ENCODE data around the gene CDK10.

The CDK10 gene

GRCh38 chr16:89701425-89702406, 15.2 kb downstream of the CDK10 start, which contains the start of gene SPATA2L:
TSS of gene SPATA2L (minus strand) at chr16:89701705. CDS start at chr16:89701232, 473 bp downstream.
- TF ChIP-seq, protein P1, sequence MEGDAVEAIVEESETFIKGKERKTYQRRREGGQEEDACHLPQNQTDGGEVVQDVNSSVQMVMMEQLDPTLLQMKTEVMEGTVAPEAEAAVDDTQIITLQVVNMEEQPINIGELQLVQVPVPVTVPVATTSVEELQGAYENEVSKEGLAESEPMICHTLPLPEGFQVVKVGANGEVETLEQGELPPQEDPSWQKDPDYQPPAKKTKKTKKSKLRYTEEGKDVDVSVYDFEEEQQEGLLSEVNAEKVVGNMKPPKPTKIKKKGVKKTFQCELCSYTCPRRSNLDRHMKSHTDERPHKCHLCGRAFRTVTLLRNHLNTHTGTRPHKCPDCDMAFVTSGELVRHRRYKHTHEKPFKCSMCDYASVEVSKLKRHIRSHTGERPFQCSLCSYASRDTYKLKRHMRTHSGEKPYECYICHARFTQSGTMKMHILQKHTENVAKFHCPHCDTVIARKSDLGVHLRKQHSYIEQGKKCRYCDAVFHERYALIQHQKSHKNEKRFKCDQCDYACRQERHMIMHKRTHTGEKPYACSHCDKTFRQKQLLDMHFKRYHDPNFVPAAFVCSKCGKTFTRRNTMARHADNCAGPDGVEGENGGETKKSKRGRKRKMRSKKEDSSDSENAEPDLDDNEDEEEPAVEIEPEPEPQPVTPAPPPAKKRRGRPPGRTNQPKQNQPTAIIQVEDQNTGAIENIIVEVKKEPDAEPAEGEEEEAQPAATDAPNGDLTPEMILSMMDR (IDR thresholded peaks at IDR 0.05; ENCODE audit: low read depth, low read length, missing control alignments): peak; percentile 32

DNA sequence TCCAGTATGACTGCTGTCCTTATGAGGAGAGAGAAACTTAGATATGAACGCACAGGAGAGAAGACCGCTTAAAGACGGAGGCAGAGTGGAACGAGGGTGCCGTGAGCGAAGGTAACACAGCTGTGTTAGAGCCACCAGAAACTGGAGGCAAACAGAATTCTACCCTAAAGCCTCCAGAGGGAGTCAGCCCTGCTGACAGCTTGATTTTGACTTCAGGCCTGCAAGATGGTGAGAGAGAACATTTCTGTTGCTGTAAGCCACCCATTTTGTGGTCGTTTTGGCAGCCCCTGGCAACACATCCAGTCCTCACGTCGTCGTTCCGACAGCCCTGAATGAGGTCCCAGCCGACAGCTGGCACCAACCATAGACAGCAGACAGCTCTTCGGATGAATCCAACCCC, 17.8 kb downstream of the CDK10 start:
- no peak overlapping the region for H3K4me3 ChIP-seq (ENCODE audit: low read depth, low read length)
- TF ChIP-seq, protein P1 (IDR thresholded peaks at IDR 0.05; ENCODE audit: low read depth, low read length, missing control alignments): no peak
- no peak for DNase-seq (ENCODE audit: low read depth)

More at GRCh38 chr16:89701425-89702406, 15.2 kb downstream of the CDK10 start, which contains the start of gene SPATA2L:
- peak; percentile 79 for DNase-seq (ENCODE audit: low read depth)
- H3K4me3 ChIP-seq (ENCODE audit: low read depth, low read length): peak within 1 kb of the TSS; percentile 64

DNA sequence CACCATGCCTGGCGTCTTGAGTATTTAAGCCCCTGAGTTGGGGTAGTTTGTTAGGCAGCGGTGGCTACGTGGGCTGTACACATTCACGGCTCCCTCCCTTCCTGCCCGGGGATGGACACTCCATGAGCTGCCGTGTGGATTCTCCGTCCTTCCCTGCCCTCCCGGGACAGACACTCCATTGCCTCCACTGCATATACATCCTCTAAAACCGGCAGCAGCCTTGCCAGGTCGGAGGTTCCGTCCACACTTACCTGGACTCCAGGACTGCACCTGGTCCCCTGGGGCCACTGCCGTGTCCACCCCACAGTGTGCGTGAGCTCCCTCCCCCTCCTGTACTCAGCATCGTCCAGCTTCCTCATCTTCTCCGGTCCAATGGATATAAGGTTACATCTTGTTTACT, 18.5 kb downstream of the CDK10 start:
- DNase-seq (ENCODE audit: low read depth): no peak
- no peak overlapping the region for H3K4me3 ChIP-seq (ENCODE audit: low read depth, low read length)
- TF ChIP-seq, protein P1 (IDR thresholded peaks at IDR 0.05; ENCODE audit: low read depth, low read length, missing control alignments): no peak

DNA sequence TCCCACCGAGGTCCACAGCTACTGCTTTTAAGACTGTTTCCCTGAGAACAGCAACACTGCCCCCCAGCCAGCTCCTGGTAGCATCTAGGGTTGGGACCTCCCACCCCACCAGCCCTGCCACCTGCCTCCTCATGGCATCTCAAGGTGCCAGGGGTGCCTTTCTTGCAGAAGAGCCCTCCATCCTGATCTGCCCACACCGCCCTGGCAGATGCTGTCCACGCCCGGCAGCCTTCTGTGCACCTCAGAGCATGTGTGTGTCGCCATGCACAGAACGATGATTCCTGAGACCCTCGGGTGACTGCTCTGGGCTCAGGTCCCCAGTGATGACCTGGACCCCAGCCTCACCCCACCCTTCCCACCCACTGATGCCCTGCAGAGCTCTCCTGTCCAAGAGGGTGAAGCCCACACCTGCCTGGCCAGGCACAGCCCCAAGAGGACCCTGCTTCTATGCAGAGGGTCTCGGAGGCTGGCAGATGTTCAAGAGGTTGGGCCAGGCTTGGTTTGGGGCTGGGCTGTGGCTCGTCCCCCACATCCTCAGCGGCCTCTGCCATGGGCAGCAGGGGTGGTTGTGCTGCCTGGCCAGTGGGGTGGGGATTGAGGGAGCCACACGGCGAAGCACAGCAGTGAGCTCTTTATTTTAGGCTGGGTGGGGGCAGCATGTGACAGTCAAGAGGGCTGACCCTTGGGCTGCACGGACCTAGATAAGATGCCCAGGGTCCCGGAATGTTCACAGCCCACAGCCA, 20.2 kb downstream of the CDK10 start:
- DNase-seq (ENCODE audit: low read depth): no peak
- TF ChIP-seq, protein P1 (IDR thresholded peaks at IDR 0.05; ENCODE audit: low read depth, low read length, missing control alignments): no peak
- no peak overlapping the region for H3K4me3 ChIP-seq (ENCODE audit: low read depth, low read length)

DNA sequence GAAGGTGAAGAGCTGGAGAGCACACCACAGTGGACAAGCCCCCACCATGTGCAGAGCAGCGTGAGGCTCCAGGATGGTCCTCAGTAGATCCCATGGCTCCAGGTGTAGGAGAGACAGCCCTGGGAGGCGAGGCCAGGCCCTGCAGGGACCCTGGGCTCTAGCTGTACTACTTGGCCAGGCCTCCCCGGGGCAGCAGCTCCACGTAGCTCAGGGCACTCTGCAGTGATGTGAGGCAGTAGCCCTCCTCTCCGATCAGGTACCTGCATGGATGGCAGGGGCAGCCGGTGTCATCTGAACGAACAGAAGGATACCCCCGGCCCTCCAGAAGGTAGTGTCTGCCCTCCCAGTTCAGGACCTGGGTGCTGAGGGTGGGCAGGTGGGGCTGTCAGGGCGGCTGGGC, 21.2 kb downstream of the CDK10 start:
- DNase-seq (ENCODE audit: low read depth): no peak
- TF ChIP-seq, protein P1 (IDR thresholded peaks at IDR 0.05; ENCODE audit: low read depth, low read length, missing control alignments): no peak
- H3K4me3 ChIP-seq (ENCODE audit: low read depth, low read length): no peak overlapping the region

DNA sequence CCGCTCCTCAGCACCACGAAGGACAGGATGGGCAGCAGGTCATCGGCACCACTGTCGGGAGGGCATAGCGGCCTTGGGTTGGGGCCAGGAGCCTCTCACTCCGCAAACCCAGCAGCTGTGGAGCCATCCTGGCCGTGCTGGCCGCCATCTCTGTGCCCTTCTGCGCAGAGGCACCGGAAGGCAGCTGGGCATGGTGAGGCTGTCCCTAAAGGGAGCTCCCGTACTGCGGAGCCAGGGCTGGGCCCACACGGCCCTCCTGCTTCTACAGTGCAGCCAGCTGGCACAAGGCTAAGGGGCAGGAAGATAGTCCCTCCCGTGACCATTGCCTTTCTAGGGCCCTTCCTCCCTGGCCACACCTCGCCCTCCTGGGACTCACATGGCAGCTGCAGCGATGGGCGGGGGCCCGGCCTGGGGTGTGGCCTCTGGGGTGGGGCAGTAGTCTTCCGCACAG, 22.0 kb downstream of the CDK10 start:
- no peak for DNase-seq (ENCODE audit: low read depth)
- no peak overlapping the region for H3K4me3 ChIP-seq (ENCODE audit: low read depth, low read length)
- TF ChIP-seq, protein P1 (IDR thresholded peaks at IDR 0.05; ENCODE audit: low read depth, low read length, missing control alignments): no peak

Data from GM12864 (cell line).